GM21367 (cell line): ENCODE data around the gene PRTN3.
"Not testable (repeated sequence)": the region's sequence is repeated elsewhere in the genome, so short reads cannot be mapped to it uniquely, and the experiment has no call there.

Experiments
- ATAC-seq: cut with Tn5 transposase; IDR thresholded peaks from one replicate; pipeline ENCODE4 v1.9.1; 2021; ENCODE audit not compliant: unreplicated experiment

PRTN3 gene

GRCh38 chr19:843836-844545 is 3.2 kb downstream of the PRTN3 start:
- ATAC-seq: no peak

GRCh38 chr19:844546-844971 is 3.8 kb downstream of the PRTN3 start:
- no peak for ATAC-seq

- ATAC-seq: no peak
Observed at GRCh38 chr19:845707-846521, 5.1 kb downstream of the PRTN3 start.

- no peak for ATAC-seq
Observed at GRCh38 chr19:848386-848921, 7.7 kb downstream of the PRTN3 start.

- ATAC-seq: not testable (repeated sequence)
Observed at GRCh38 chr19:849195-849594, 8.4 kb downstream of the PRTN3 start.

GRCh38 chr19:850221-850978 is 9.6 kb downstream of the PRTN3 start:
- no peak for ATAC-seq

- no peak for ATAC-seq
Observed at GRCh38 chr19:850979-851335, 10.2 kb downstream of the PRTN3 start.

- ATAC-seq: no peak
Observed at GRCh38 chr19:852136-853013, 11.6 kb downstream of the PRTN3 start, which contains the start of gene ELANE. ELANE (plus strand) TSS chr19:852303; CDS start chr19:852329, 26 bp downstream.

GRCh38 chr19:853014-853585 is 12.3 kb downstream of the PRTN3 start:
- no peak for ATAC-seq

- not testable (repeated sequence) for ATAC-seq
Observed at GRCh38 chr19:853614-854220, 12.9 kb downstream of the PRTN3 start.

- no peak for ATAC-seq
Observed at GRCh38 chr19:854549-854948, 13.8 kb downstream of the PRTN3 start.

- no peak for ATAC-seq
Observed at GRCh38 chr19:855142-855541, 14.3 kb downstream of the PRTN3 start.

GRCh38 chr19:855566-856120 is 14.8 kb downstream of the PRTN3 start:
- no peak for ATAC-seq

GRCh38 chr19:858284-858683 is 17.5 kb downstream of the PRTN3 start:
- ATAC-seq: no peak

GRCh38 chr19:858868-859843 is 18.4 kb downstream of the PRTN3 start, which contains the start of gene CFD:
CFD (plus strand) TSS chr19:859664; CDS start chr19:859690, 26 bp downstream.
- no peak for ATAC-seq

- ATAC-seq: no peak
Observed at GRCh38 chr19:861141-861755, 20.4 kb downstream of the PRTN3 start.

- ATAC-seq: no peak
Observed at GRCh38 chr19:861756-862580, 21.2 kb downstream of the PRTN3 start.
